Measurements from ENCODE around the gene TRIM32.

Gene TRIM32

GRCh38 chr9:116706310-116707290 is 19.5 kb downstream of the TRIM32 start:
- no peak for DNase-seq

GRCh38 chr9:116712781-116713180 is 25.7 kb downstream of the TRIM32 start:
- no peak for DNase-seq

- DNase-seq, result no peak
Observed at GRCh38 chr9:116713271-116713670, 26.2 kb downstream of the TRIM32 start.

GRCh38 chr9:116715751-116716150 is 28.6 kb downstream of the TRIM32 start:
- no peak for DNase-seq

- no peak for DNase-seq
Observed at GRCh38 chr9:116716438-116716837, 29.3 kb downstream of the TRIM32 start.

GRCh38 chr9:116717150-116717549 is 30.0 kb downstream of the TRIM32 start:
- DNase-seq, result no peak

GRCh38 chr9:116718111-116718510 is 31.0 kb downstream of the TRIM32 start:
- no peak for DNase-seq

- no peak for DNase-seq
Observed at GRCh38 chr9:116720111-116720510, 33.0 kb downstream of the TRIM32 start.

- DNase-seq, result no peak
Observed at GRCh38 chr9:116721411-116721810, 34.3 kb downstream of the TRIM32 start.

- no peak for DNase-seq
Observed at GRCh38 chr9:116721944-116722343, 34.8 kb downstream of the TRIM32 start.

GRCh38 chr9:116724123-116724522 is 37.0 kb downstream of the TRIM32 start:
- no peak for DNase-seq

- DNase-seq, result no peak
Observed at GRCh38 chr9:116726602-116727001, 39.5 kb downstream of the TRIM32 start.

GRCh38 chr9:116733010-116733641 is 46.0 kb downstream of the TRIM32 start:
- no peak for DNase-seq

GRCh38 chr9:116736399-116737151 is 49.5 kb downstream of the TRIM32 start:
- DNase-seq, result no peak

GRCh38 chr9:116737152-116737546 is 50.0 kb downstream of the TRIM32 start:
- no peak for DNase-seq

GRCh38 chr9:116741086-116741740 is 54.1 kb downstream of the TRIM32 start:
- DNase-seq, result no peak

- DNase-seq, result no peak
Observed at GRCh38 chr9:116741742-116742141, 54.6 kb downstream of the TRIM32 start.

- no peak for DNase-seq
Observed at GRCh38 chr9:116749176-116749575, 62.1 kb downstream of the TRIM32 start.

- no peak for DNase-seq
Observed at GRCh38 chr9:116749772-116750171, 62.7 kb downstream of the TRIM32 start.

GRCh38 chr9:116750510-116750909 is 63.4 kb downstream of the TRIM32 start:
- no peak for DNase-seq
